B cell (primary cell): ENCODE data around the gene GGACT. TPM values are rescaled to one million over a fixed set of nuclear protein-coding genes. Genes with fewer than 3 reads are reported as not detected.

Source experiments
- ATAC-seq: fragments of 200-7000 bp; cut with Tn5 transposase; one replicate; pipeline ENCODE4 v1.10.0; 2021; ENCODE audit warnings: low read depth, mild to moderate bottlenecking, moderate number of reproducible peaks, moderate library complexity
- CTCF ChIA-PET: fragments of 350-600 bp; sonication (Branson Sonifier 250); formaldehyde crosslinking; loops from one replicate; lab custom pipeline; 2021; ENCODE audit warnings: antibody characterized with exemption, inconsistent platforms; lab: Charles Lee
- POLR2A ChIA-PET: fragments of 350-600 bp; sonication (Branson Sonifier 250); formaldehyde crosslinking; loops from one replicate; lab custom pipeline; 2021; ENCODE audit warnings: antibody characterized with exemption; lab: Charles Lee
- DNase-seq: peaks from one replicate; pipeline ENCODE4 v3.0.0; 2013
- H2AFZ ChIP-seq: 2 replicates; pipeline ENCODE4 v1.6.1; 2012; ENCODE audit warnings: mild to moderate bottlenecking, low read depth, low read length; ENCODE audit not compliant: insufficient read depth, poor library complexity, severe bottlenecking
- H3K27ac ChIP-seq, 2 donors: 1 replicate in 1 of 2; 2 replicates in 1 of 2; pipeline ENCODE4 v1.5.1; 2012 to 2013; ENCODE audit warnings: low read length in 2 of 2, mild to moderate bottlenecking in 2 of 2, moderate library complexity in 1 of 2
- H3K27me3 ChIP-seq, 4 experiments: fragments of 200-600 bp in 1 of 4; sonication (generic) in 1 of 4; replicated peaks in 1 of 4; 1 replicate in 2 of 4; 2 replicates in 2 of 4; pipeline versions ENCODE4 v1.6.1 to v1.7.0; 2013 to 2016; ENCODE audit warnings: low read length in 3 of 4, mild to moderate bottlenecking in 2 of 4, mixed read lengths in 1 of 4, moderate library complexity in 1 of 4; ENCODE audit not compliant: insufficient read depth in 4 of 4, control insufficient read depth in 3 of 4; ENCODE audit errors: control extremely low read depth in 1 of 4
- H3K36me3 ChIP-seq, 2 experiments: replicated peaks in 1 of 2; 1 replicate in 1 of 2; 2 replicates in 1 of 2; pipeline versions ENCODE4 v1.6.1 to v1.7.1; 2013; ENCODE audit warnings: low read length in 1 of 2; ENCODE audit not compliant: insufficient read depth in 2 of 2, control insufficient read depth in 1 of 2; ENCODE audit errors: control extremely low read depth in 1 of 2, extremely low read depth in 1 of 2
- H3K4me1 ChIP-seq, 2 donors: fragments of 200-600 bp in 1 of 2; sonication (generic) in 1 of 2; 1 replicate in 1 of 2; 2 replicates in 1 of 2; pipeline versions ENCODE4 v1.5.1 to v1.6.1; 2013 to 2017; ENCODE audit warnings: low read length in 2 of 2; ENCODE audit not compliant: control insufficient read depth in 2 of 2, insufficient read depth in 2 of 2
- H3K4me2 ChIP-seq: replicated peaks from 2 replicates; pipeline ENCODE3; 2012; ENCODE audit warnings: mild to moderate bottlenecking, low read depth, low read length; ENCODE audit not compliant: poor library complexity, severe bottlenecking
- H3K4me3 ChIP-seq, 5 experiments: fragments of 200-600 bp in 1 of 5; sonication (generic) in 1 of 5; 1 replicate in 3 of 5; 2 replicates in 2 of 5; pipeline versions ENCODE4 v1.5.1 to v1.7.0; 2011 to 2016; ENCODE audit warnings: low read length in 4 of 5, mild to moderate bottlenecking in 4 of 5, low read depth in 2 of 5, control low read depth in 1 of 5, moderate library complexity in 1 of 5; ENCODE audit not compliant: insufficient read depth in 1 of 5; ENCODE audit errors: control extremely low read depth in 1 of 5, extremely low read depth in 1 of 5
- H3K79me2 ChIP-seq: fragments of 200-600 bp; sonication (generic); one replicate; pipeline ENCODE4 v1.6.0; 2016; ENCODE audit warnings: low read length; ENCODE audit not compliant: control insufficient read depth, insufficient read depth
- H3K9ac ChIP-seq: fragments of 200-600 bp; sonication (generic); 2 replicates; pipeline ENCODE4 v1.6.1; 2017; ENCODE audit warnings: mild to moderate bottlenecking, low read length, moderate library complexity
- H3K9me3 ChIP-seq, 3 donors: one replicate each; pipeline versions ENCODE4 v1.6.1 to v1.7.1; 2013; ENCODE audit warnings: low read length in 2 of 3; ENCODE audit not compliant: control insufficient read depth in 2 of 3, insufficient read depth in 1 of 3; ENCODE audit errors: control extremely low read depth in 1 of 3
- H4K20me1 ChIP-seq: 2 replicates; pipeline ENCODE4 v1.6.0; 2012; ENCODE audit warnings: mild to moderate bottlenecking, low read length; ENCODE audit not compliant: insufficient read depth, control insufficient read depth, poor library complexity, severe bottlenecking
- H3K27ac Mint-ChIP-seq: one replicate; pipeline ENCODE4 v1.8.0; 2021; ENCODE audit warnings: mixed read lengths
- H3K27me3 Mint-ChIP-seq: one replicate; pipeline ENCODE4 v1.8.0; 2021; ENCODE audit warnings: mixed read lengths
- H3K4me1 Mint-ChIP-seq: one replicate; pipeline ENCODE4 v1.8.0; 2021; ENCODE audit warnings: mixed read lengths
- H3K4me3 Mint-ChIP-seq: one replicate; pipeline ENCODE4 v1.8.0; 2021; ENCODE audit warnings: mixed read lengths
- H3K9me3 Mint-ChIP-seq: one replicate; pipeline ENCODE4 v1.8.0; 2022; ENCODE audit warnings: mixed read lengths; ENCODE audit not compliant: insufficient read depth
- CTCF ChIP-seq: fragments of 200-600 bp; IDR thresholded peaks from one replicate; pipeline ENCODE4 v1.8.0; 2022; ENCODE audit warnings: antibody characterized with exemption, mild to moderate bottlenecking
- EZH2 ChIP-seq: IDR thresholded peaks from 2 replicates; pipeline ENCODE4 v1.6.1; 2012; ENCODE audit warnings: borderline replicate concordance, low read depth, mild to moderate bottlenecking, moderate library complexity, low read length; ENCODE audit not compliant: insufficient read depth, poor library complexity, severe bottlenecking
- WGBS: methylation state at CpG from one replicate; pipeline ENCODE4 v1.1.5; 2013; ENCODE audit warnings: missing lambda C conversion rate; ENCODE audit not compliant: insufficient coverage; 5-methylcytosine and 5-hydroxymethylcytosine counted together
- intact Hi-C: fragments of 100-400 bp; cut with micrococcal nuclease; formaldehyde crosslinking; loops from one replicate; pipeline ENCODE4 v1.10.0; 2022
- polyA plus RNA-seq: library from polyadenylated mRNA; depleted of rRNA; stranded (reverse); fragments of >200 nt; gene quantifications from 2 replicates; pipeline ENCODE4 v1.2.3, GENCODE V29; 2012
- total RNA-seq, 2 donors: library from RNA; stranded (reverse); fragments of 120-200 nt in 1 of 2; gene quantifications; 1 replicate in 1 of 2; 2 replicates in 1 of 2; pipeline versions ENCODE4 v1.2.3 to v1.2.4, GENCODE V29; 2013 to 2022

The GGACT gene
- total and polyA plus RNA-seq, 2 donors (not counting 1 experiment from before 2014, with no cell fraction given), result 3.2 to 3.5 TPM

DNA sequence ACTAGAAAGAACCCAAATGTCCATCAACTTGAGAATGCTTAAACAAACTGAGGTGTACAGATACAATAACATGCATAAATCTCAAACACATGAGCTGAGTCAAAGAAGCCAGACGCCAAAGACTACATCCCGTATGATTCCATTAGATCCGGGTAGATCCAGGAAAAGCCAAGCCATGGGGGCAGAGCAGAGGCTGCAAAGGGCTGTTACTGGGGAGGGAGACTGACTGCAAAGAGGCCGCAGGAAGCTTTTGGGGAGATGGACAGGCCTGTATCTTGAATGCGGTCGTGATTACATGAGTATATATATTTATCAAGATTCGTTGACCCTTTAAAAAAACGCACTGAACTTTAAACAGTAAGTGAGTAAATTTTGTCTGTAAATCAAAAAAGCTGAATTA lies 28.7 kb downstream of the GGACT start:
- Mint-ChIP-seq H3K4me3 (no peak overlapping the region), H3K9me3 (no peaks in the 10 kb centered on the region), H3K27ac (no peak overlapping the region), H3K4me1 (no peaks in the 10 kb centered on the region), H3K27me3 (no peaks in the 10 kb centered on the region)
- no peak for DNase-seq
- no peaks in the 10 kb centered on the region for H3K9me3 ChIP-seq
- no peak overlapping the region for H3K4me3 ChIP-seq
- CTCF ChIA-PET, result interaction anchor here (1.4 kb wide), 1 partner anchor 12 kb away, joined by 8 read pairs; no protein-coding TSS in a partner anchor
- WGBS, result 96% methylated on average over 4 of the region's 8 CpGs
- H3K4me2 ChIP-seq, result no peak overlapping the region
- no peaks in the 10 kb centered on the region for H3K27me3 ChIP-seq
- H4K20me1 ChIP-seq, result no peaks in the 10 kb centered on the region
- TF ChIP-seq EZH2, result no peak
- no peak for TF ChIP-seq CTCF
- no peak for ATAC-seq
- H3K79me2 ChIP-seq, result no peaks in the 10 kb centered on the region
- no peak overlapping the region for H3K27ac ChIP-seq
- POLR2A ChIA-PET, result no interaction called here
- H3K9ac ChIP-seq, result no peak overlapping the region
- intact Hi-C loops, result no loop called here
- no peaks in the 10 kb centered on the region for H3K36me3 ChIP-seq
- no peak overlapping the region for H2AFZ ChIP-seq
- no peaks in the 10 kb centered on the region for H3K4me1 ChIP-seq

- H3K9me3 Mint-ChIP-seq, result no peaks in the 10 kb centered on the region
- TF ChIP-seq CTCF, result no peak
- no peak for TF ChIP-seq EZH2
- CTCF ChIA-PET, result interaction anchor here (0.6 to 2.1 kb wide), 2 partner anchors 10 to 20 kb away, joined by 5 to 8 read pairs; no protein-coding TSS in a partner anchor
- no peaks in the 10 kb centered on the region for H3K4me1 ChIP-seq
- POLR2A ChIA-PET, result no interaction called here
- no peaks in the 10 kb centered on the region for H3K9me3 ChIP-seq
- H3K27ac Mint-ChIP-seq, result no peak overlapping the region
- no peaks in the 10 kb centered on the region for H3K36me3 ChIP-seq
- 96% methylated on average over 10 of the region's 11 CpGs for WGBS
- no peak overlapping the region for H3K9ac ChIP-seq
- DNase-seq, result no peak
- H4K20me1 ChIP-seq, result no peaks in the 10 kb centered on the region
- H3K4me1 Mint-ChIP-seq, result no peaks in the 10 kb centered on the region
- no peak overlapping the region for H3K4me3 Mint-ChIP-seq
- H3K27me3 ChIP-seq, result no peaks in the 10 kb centered on the region
- intact Hi-C loops, result no loop called here
- H3K4me3 ChIP-seq, result no peak overlapping the region
- H3K27me3 Mint-ChIP-seq, result no peaks in the 10 kb centered on the region
- no peak overlapping the region for H3K4me2 ChIP-seq
- ATAC-seq, result no peak
- H3K27ac ChIP-seq, result no peak overlapping the region
- no peak overlapping the region for H2AFZ ChIP-seq
- no peaks in the 10 kb centered on the region for H3K79me2 ChIP-seq
Measured at GRCh38 chr13:100552755-100553154, 35.8 kb downstream of the GGACT start.
